Neural progenitor cell (in vitro differentiated cells): ENCODE measurements around the gene CLECL1.
"Not testable (repeated sequence)": the region's sequence is repeated elsewhere in the genome, so short reads cannot be mapped to it uniquely, and the experiment has no call there.

Experiments used
- CTCF ChIP-seq: fragments of 200-600 bp; sonication (generic); IDR thresholded peaks from 2 replicates; pipeline ENCODE4 v1.5.1; 2017; ENCODE audit warnings: antibody characterized with exemption, mild to moderate bottlenecking
- EZH2 ChIP-seq: fragments of 200-600 bp; sonication (generic); IDR thresholded peaks from 2 replicates; pipeline ENCODE4 v1.6.1; 2017; ENCODE audit warnings: antibody characterized with exemption, mild to moderate bottlenecking, moderate library complexity
- EZH2phosphoT487 ChIP-seq: fragments of 200-600 bp; sonication (generic); IDR thresholded peaks from 2 replicates; pipeline ENCODE4 v1.6.1; 2017; ENCODE audit warnings: antibody characterized with exemption

GRCh38 chr12:9695150-9695549 lies 37.7 kb downstream of the CLECL1 start:
- TF ChIP-seq EZH2phosphoT487, CTCF, EZH2: not testable (repeated sequence)
